Measurements from ENCODE around the gene STARD9. TPM values are rescaled to one million over a fixed set of nuclear protein-coding genes. Genes with fewer than 3 reads are reported as not detected.
A peak's percentile ranks its signal among the peaks of the same experiment; 100 is the strongest.

The STARD9 gene
- total and polyA plus RNA-seq, 8 donors = 1.4 to 45.7 (median 11.8) TPM

DNA sequence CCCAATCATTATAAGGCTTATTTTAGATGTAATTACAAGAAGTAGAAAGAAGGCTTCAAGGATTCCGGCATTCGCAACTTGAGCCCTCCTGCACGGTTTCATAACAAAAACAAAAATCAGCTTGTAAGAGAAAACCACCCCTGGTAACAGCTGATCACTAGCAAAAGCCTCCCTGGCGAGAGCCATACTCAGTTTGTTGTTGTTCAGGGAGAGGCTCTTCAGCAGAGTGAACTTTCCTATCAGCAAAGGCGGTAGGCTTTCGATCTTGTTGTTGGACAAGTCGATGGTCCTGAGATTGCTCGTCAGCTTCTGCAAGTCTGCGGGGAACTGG, 27.5 kb upstream of the STARD9 start:
- H3K27me3 ChIP-seq = no peaks in the 10 kb centered on the region
- H3K9me3 ChIP-seq = no peaks in the 10 kb centered on the region
- peak overlapping the region; percentile 74 to 99 (median 95) for H3K4me3 ChIP-seq
- peaks cover 19 to 35% (median 31%) of the 10 kb centered on the region in 4 donors for H3K36me3 ChIP-seq
- peaks cover 18 to 49% (median 36%) of the 10 kb centered on the region in 4 donors for H3K4me1 ChIP-seq
- WGBS, 5 donors = 3 to 7% (median 3%) methylated on average over 9 of the region's 9 CpGs
- no peak for DNase-seq
- TF ChIP-seq POLR2A (IDR thresholded peaks at IDR 0.05) (no peak), CTCF (IDR thresholded peaks at IDR 0.05) (no peak), POLR2AphosphoS5 (IDR thresholded peaks at IDR 0.05) (no peak), EP300 (IDR thresholded peaks at IDR 0.05) (no peak)
- H3K27ac ChIP-seq = peak overlapping the region; percentile 86 to 96 (median 93)
- intact Hi-C loops (cut with DNase I; ENCODE audit: low total_unique reads) = no loop called here

DNA sequence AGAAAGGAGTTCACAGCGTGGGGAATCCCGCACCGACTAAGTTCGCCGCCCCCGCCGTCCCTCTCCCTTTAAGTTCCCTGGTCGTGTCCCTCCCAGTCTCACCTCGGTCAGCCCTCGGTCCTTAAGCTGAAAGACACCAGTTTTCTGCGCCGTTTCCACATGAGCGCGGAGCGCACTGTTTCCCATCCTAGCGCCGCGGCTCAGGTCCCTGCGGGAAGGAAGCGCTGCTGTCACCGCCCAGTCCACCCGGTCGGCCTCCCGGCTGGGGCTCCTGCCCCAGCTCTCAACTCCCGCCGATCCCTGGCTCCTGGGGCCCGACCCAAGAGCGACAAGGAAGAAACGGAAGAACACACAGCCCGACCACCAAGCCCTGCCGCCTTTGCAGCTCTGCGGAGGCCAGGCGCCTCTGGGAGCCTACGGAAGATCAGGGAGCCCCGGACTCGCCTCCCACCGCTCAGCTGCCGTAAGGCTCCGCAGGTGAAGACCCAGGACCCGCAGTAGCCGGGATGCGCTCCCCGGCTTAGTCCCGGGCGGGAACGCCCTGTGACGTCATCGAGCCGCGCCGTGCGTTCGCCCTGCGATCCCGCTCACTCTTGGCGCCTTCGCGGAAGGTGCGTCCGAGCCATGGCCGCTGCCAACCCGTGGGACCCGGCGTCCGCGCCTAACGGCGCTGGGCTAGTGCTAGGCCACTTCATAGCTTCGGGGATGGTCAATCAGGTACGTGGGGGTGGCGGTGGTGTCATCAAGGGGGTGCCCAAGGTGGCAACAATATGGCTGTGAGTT, 27.0 kb upstream of the STARD9 start, which contains the start of the genes HAUS2 and LRRC57:
TSS of gene HAUS2 (plus strand) at position 590 of the 783 bp plus-strand sequence. CDS start at position 625, 35 bp downstream.
TSS of gene LRRC57 (minus strand) at position 545 of the 783 bp plus-strand sequence. CDS start at position 186, 359 bp downstream.
- peak; percentile 88 to 97 for DNase-seq
- intact Hi-C loops (cut with DNase I; ENCODE audit: low total_unique reads) = no loop called here
- 0 to 1% (median 0%) methylated on average over 35 to 71 of the region's 71 CpGs for WGBS, 5 donors

DNA sequence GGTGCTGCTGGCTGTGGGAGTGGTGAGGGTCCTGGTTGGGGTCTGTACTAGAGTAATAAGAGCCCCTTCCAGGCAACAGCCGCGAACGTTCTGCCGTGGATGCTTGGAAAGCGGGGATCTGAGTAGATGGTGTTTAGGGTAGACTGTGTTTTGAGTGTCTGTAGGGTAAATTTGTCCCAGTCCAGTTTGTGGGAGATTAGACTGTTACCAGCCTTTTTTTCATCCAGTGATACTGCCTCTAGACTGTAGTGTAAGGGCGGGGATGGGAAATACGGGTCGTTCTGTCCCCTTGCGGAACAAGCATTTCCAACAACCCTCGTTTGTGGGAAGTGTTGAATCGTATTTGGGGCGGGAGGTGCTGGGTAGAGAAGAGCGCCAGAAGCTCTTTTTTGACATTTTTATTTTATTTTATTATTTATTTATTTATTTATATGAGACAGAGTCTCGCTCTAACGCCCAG, 26.3 kb upstream of the STARD9 start:
- no peaks in the 10 kb centered on the region for H3K27me3 ChIP-seq
- DNase-seq = peak in 1 of 2 donors; percentile 68
- H3K4me3 ChIP-seq = peak overlapping the region; percentile 74 to 99 (median 95)
- H3K36me3 ChIP-seq = peaks cover 10 to 24% (median 19%) of the 10 kb centered on the region in 4 donors
- 0 to 1% (median 0%) methylated on average over 15 of the region's 15 CpGs for WGBS, 5 donors
- peak overlapping the region; percentile 86 to 96 (median 93) for H3K27ac ChIP-seq
- H3K4me1 ChIP-seq = peaks cover 18 to 58% (median 39%) of the 10 kb centered on the region in 4 donors
- TF ChIP-seq CTCF (IDR thresholded peaks at IDR 0.05) = no peak
- TF ChIP-seq EP300 (IDR thresholded peaks at IDR 0.05) = no peak
- no peak for TF ChIP-seq POLR2A (IDR thresholded peaks at IDR 0.05)
- TF ChIP-seq POLR2AphosphoS5 (IDR thresholded peaks at IDR 0.05) = no peak
- no peaks in the 10 kb centered on the region for H3K9me3 ChIP-seq
- intact Hi-C loops (cut with DNase I; ENCODE audit: low total_unique reads) = no loop called here

More for the DNA sequence above, 27.0 kb upstream of the STARD9 start, which contains the start of the genes HAUS2 and LRRC57:
- peak within 1 kb of the TSS; percentile 86 to 96 (median 93) for H3K27ac ChIP-seq
- no peaks in the 10 kb centered on the region for H3K27me3 ChIP-seq
- peaks cover 18 to 55% (median 38%) of the 10 kb centered on the region in 4 donors for H3K4me1 ChIP-seq
- TF ChIP-seq POLR2AphosphoS5 (IDR thresholded peaks at IDR 0.05) = peak; percentile 89 to 98 (median 97)
- peak in 1 of 7 experiments; percentile 23 for TF ChIP-seq CTCF (IDR thresholded peaks at IDR 0.05)
- TF ChIP-seq EP300 (IDR thresholded peaks at IDR 0.05) = no peak
- TF ChIP-seq POLR2A (IDR thresholded peaks at IDR 0.05) = peak in 2 of 4 donors; percentile 60 to 74
- peak within 1 kb of the TSS; percentile 74 to 99 (median 95) for H3K4me3 ChIP-seq
- peaks cover 16 to 30% (median 26%) of the 10 kb centered on the region in 4 donors for H3K36me3 ChIP-seq
- no peaks in the 10 kb centered on the region for H3K9me3 ChIP-seq

DNA sequence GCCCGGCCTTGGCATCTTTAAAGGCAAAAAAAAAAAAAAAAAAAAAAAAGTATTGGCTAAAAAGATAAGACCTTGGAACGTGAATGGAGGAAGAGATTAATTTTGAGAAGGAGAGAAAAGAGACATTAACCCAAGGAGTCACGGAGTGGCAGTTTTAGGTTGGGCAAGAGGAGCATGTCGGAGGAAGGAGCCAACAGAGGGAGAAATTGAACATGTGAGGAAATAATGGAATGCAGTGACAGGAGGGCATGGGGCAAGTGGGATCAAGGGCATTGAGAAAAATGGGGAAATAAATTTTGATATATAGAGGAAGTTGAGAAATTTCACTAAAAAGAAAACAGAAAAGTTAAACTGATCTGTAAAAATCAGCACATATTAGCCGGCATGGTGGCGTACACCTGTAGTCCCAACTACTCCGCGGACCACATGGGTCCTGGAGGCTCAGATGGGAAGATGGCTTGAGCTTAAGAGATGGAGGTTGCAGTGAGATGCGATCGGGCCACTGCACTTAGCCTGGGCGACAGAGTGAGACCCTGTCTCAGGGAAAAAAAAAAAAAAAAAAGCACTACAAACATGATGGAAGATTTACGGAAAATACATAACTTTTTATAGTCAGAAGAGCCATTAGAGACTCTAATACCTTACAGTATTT, 25.5 kb upstream of the STARD9 start:
- 68 to 74% (median 72%) methylated on average over 12 of the region's 12 CpGs for WGBS, 5 donors
- intact Hi-C loops (cut with DNase I; ENCODE audit: low total_unique reads) = no loop called here
- H3K27ac ChIP-seq = peak overlapping the region in 4 of 5 donors; percentile 86 to 96 (median 94)

More for the DNA sequence above, 25.5 kb upstream of the STARD9 start:
- H3K9me3 ChIP-seq = no peaks in the 10 kb centered on the region
- H3K36me3 ChIP-seq = peaks cover 2 to 16% (median 11%) of the 10 kb centered on the region in 4 donors
- TF ChIP-seq CTCF (IDR thresholded peaks at IDR 0.05) (no peak), POLR2AphosphoS5 (IDR thresholded peaks at IDR 0.05) (no peak), POLR2A (IDR thresholded peaks at IDR 0.05) (no peak), EP300 (IDR thresholded peaks at IDR 0.05) (no peak)
- H3K4me1 ChIP-seq = peaks cover 18 to 58% (median 38%) of the 10 kb centered on the region in 4 donors
- no peaks in the 10 kb centered on the region for H3K27me3 ChIP-seq
- no peak for DNase-seq
- peak overlapping the region; percentile 74 to 99 (median 95) for H3K4me3 ChIP-seq
